NCI-H1092 treated with DMSO at 0.1 percent for 48 hours (cell line): Measurements from ENCODE around the gene UFD1.
A peak's percentile ranks its signal among the peaks of the same experiment; 100 is the strongest.

Source experiments
- DNase-seq: peaks from one replicate; lab custom pipeline; 2025; lab: John Stamatoyannopoulos, UW

Gene UFD1

DNA sequence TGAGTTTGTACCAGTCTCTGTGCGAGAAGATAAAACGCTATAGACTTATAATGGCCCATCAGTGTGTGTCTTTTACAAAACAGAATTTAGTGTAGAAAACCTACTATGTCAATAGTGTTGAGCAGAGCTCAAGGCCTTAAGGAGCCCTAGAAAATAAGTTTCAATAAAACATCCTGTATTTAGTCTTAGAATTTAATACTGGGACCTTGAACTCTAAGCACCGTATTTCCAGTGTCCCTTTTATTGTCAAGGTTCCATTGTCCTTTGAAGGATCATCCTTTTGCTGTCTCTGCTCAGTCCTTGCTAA lies 17.3 kb upstream of the UFD1 start:
- DNase-seq, result no peak

- peak; percentile 28 for DNase-seq
These were observed 16.8 kb upstream of the UFD1 start for GRCh38 chr22:19495562-19496323.

DNA sequence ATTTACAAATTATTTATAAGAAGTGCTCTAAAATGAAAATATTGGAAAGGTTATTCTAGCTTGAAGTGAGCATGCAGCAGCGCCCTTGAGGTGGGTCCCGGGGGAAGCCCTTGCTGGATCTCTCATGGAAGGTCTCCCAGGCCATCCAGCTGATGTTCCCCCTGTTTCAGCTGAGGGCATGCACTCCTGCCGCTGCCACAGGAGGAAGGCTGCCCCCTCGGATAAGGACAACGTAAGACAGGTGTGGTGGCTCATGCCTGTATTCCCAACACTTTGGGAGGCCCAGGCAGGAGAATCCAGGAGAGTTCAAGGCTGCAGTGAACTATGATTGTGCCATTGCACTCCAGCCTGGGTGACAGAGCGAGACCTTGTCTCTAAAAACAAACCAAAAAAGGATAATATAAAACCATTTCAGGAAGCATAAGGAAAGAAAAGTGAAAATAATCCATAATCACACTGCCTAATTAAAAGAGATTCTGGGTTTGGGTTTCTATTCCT lies 15.7 kb upstream of the UFD1 start:
- no peak for DNase-seq

DNA sequence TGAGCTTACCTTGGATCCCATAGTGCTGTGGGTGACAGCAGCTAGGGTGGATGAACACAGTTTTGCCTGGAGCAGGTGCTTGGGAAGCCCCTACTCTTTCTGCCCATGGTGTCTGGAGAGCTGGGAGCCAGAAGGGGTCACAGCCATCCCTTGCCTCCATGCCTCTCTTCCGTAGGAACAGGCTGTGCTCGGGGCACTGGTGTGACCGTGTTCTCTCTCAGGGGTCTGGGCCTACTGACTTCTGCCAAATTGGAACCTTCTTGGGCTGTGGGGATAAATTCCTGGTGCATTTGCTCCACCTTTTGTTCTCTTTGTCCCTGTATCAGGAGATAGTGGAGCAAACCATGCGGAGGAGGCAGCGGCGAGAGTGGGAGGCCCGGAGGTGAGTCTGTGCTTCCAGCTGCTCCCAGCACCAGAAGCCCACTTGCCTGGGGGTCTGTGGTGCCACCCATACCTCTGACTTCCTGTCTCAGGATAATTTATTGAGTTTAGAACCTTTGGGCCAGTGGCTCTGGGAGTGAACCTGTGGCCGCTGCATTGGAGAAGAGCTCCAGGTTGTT lies 15.1 kb upstream of the UFD1 start:
- DNase-seq, result no peak

GRCh38 chr22:19492504-19493174 lies 13.6 kb upstream of the UFD1 start:
- no peak for DNase-seq

DNA sequence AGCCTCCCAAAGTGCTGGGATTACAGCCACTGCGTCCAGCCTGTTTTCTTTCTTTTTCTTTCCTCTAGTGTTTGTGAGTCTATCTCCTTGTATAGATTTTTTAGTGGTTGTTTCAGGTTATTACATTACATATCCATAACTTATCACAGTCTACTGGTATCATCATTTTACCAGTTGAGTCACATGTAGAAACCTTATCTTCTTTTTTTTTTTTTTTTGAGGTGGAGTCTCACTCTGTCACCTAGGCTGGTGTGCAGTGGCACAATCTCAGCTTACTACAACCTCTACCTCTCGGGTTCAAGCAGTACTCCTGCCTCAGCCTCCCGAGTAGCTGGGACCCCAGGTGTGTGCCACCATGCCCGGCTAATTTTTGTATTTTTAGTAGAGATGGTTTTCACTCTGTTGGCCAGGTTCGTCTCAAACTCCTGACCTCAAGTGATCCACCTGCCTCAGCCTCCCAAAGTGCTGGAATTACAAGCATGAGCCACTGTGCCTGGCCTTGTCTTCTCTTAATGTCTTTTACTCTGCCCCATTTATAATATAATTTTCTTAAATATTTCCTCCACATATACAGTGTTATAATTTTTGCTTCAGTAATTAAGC lies 11.7 kb upstream of the UFD1 start:
- DNase-seq, result no peak

- no peak for DNase-seq
These were observed 10.2 kb upstream of the UFD1 start for GRCh38 chr22:19488884-19489843.

DNA sequence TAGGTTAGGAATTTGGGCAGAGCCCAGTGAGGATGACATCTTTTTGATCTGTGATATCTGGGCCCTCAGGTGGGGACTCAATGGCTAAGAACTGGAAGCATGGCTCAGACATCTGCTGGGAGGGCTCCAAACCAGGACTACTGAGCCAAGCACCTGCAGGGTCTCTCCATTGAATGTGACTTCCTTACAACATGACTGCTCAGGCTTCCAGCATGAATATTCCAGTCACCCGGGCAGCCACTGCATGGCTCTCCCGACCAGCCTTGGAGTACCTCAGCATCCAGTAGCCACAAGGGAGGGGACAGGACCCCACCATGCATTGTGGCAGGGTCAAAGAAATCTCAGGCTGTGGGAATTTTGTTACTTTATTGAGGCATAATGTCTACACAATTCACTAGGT lies 9.3 kb upstream of the UFD1 start:
- DNase-seq, result no peak

DNA sequence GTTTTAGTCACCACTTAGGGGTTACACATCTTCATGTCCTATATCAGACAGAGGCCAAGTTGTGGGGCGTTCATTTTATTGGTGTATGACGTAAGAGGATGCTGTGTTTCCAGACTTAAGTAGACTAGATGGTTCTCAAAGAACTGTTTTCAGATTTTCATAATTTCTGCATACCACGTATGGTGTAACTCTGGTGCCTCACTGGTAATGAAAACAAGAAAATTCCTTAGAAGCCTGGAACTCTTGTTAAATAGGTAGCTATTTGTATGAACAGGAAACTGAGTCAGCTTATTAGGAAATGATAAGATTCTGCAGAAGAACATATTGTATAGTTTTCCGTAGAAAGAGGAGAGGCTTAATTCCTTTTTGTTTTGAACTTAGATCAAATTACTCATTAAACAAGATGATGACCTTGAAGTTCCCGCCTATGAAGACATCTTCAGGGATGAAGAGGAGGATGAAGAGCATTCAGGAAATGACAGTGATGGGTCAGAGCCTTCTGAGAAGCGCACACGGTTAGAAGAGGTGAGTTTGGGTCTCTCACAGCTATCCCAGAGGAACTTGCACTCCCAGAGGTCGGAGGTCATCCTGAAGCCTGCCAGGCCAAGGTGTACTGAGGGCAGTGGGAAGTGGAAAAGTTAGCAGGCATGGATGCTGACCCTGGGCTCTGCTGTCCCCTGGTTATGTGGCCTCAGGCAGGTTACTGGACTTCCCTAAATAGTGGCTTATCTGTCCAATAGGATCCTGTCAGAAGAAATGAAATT lies 4.7 kb upstream of the UFD1 start:
- no peak for DNase-seq

DNA sequence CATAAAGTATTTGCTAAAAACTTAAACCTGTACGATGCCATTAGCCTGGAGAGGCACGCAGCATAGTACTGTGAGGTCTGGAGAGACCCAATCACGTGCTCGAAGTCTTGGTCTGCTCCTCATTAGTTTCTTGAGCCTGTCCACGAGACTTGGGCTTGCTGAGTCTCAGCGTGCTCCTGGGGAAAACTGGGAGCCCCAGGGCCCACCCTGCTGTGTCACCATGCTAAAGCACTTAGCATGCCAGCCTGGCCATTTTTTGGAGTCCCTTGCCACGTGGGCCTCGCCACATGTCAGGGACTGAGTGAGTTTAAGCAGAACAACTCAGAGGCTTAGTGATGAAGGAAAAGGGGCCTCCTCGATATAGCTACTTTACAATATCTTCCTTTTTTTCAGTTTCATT lies 3.3 kb upstream of the UFD1 start:
- DNase-seq, result no peak

- DNase-seq, result no peak
These were observed 1.8 kb upstream of the UFD1 start for GRCh38 chr22:19480789-19481188.

DNA sequence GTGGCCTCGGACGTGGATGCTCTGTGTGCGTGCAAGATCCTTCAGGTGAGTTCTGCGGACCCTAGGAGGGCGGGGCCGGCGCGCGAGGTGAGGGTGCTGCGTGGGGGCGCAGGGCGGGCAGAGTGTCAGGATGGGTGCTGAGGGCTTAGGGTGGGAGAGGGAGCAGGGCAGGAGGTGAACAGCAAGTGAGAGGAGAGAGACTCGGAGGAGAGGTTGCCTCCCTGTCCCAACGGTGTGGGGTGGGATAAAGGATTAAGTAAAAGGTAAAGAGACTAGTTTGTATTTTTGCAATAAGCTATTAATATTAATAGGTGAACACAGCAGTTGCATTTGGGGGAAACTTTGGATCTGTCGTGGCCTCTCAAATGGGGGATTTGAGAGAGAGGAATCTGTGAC lies 1.2 kb upstream of the UFD1 start:
- no peak for DNase-seq

GRCh38 chr22:19479355-19480172 lies 571 bp upstream of the UFD1 start, which contains the start of gene CDC45:
Gene CDC45 (plus strand): TSS chr22:19479920. CDS start chr22:19479969, 49 bp downstream.
- peak; percentile 99 for DNase-seq

- DNase-seq, result no peak
These were observed 720 bp downstream of the UFD1 start for GRCh38 chr22:19478045-19478900.

DNA sequence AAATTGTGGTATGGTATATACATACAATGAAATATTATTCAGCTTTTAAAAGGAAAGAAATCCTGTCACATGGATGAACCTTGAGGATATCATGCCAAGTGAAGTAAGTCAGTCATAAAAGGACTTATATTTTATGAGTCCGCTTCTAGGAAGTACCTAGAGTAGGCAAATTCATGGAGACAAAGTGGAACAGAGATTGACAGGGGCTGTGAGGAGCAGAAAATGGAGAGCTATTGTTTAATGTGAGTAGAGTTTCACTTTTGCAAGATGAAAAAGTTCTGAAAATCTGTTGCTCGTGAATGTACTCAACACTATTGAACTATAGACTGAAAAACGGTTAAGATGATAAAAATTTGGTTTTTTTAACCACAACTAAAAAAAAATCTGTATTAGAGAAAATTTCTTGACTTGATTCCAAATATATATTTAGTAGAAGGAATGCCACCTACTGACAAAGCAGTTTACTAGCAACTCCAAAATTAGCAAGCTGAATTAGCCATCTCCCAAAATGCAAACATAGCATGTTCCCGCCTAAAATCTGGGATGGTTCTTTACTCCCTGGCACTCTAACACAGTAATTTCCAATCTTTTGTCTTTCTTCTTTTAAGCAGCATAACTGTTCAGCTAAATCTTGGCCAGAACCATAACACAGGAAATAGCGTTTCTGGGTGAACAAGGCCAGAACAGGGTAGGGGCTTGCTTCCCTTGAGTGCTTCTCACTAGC lies 1.5 kb downstream of the UFD1 start:
- no peak for DNase-seq

GRCh38 chr22:19476023-19476422 lies 3.0 kb downstream of the UFD1 start:
- no peak for DNase-seq

DNA sequence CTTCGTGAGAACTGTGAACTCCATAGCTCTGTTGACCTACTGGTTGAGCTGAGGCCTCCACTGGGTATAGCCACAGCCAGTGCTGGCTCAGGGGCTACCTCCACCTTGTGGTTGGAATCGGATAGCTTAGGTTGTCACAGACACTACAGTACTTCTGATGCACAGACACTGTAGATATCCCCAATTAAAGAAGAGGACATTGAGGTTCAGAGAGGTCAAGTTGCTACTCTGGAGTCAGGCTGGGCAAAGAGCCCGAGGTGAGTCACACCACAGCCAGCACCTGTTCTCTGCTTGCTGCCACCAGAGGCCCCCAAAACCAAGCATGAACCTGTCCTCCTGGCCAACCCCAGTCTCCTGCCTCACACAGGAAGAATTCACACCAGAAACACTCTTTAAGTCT lies 5.4 kb downstream of the UFD1 start:
- no peak for DNase-seq

DNA sequence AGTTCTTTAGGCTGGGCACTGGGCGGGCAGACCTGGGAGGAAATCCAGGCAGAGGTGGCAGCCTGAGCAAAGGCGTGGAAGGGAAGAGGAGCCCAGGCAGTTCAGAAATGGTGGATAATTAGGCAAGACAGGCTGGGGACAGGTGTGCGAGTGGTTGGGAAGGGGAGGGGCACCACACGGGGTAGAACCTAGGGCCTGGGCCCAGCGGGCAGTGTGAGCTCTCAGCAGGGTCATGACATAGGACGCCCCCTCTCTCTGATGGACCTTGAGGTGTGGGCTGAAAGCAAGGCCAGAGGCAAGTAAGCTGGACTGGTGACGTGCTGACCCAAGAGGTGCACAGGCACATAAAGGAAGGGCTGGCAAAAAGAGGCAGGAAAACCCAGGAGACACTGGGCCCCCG lies 6.8 kb downstream of the UFD1 start:
- DNase-seq, result no peak

- DNase-seq, result no peak
These were observed 7.4 kb downstream of the UFD1 start for GRCh38 chr22:19471572-19471971.
